ENCODE data around the gene GRK2.

Gene GRK2

GRCh38 chr11:67299471-67300191 lies 33.4 kb downstream of the GRK2 start:
- no peak for DNase-seq (ENCODE audit: low read depth)

DNA sequence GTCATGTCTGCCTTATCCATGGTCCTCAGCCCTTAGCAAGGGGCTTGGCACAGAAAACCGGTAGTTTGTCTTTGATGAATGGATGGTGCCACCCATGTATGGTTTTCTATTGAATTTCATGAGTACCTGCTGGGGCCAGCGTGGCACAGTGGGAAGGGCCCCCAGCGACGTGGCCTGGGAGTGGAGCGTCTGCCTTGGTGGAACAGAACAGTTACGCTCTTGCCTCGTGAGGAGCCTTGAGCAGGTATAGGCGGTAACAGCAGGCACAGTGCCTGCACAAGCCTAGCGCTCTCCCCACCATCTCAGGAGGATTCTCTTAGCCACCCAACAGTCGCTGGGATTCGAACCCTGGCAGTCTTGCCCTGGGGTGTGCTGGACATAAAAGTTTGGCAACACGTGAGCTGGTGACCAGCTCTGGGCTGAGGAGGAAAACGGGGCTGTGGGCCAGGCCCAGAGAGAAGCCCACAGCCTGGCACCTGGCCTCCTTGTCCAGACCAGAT lies 34.0 kb downstream of the GRK2 start:
- no peak for DNase-seq (ENCODE audit: low read depth)

- no peak for DNase-seq (ENCODE audit: low read depth)
Measured at GRCh38 chr11:67300756-67301312, 34.6 kb downstream of the GRK2 start.

DNA sequence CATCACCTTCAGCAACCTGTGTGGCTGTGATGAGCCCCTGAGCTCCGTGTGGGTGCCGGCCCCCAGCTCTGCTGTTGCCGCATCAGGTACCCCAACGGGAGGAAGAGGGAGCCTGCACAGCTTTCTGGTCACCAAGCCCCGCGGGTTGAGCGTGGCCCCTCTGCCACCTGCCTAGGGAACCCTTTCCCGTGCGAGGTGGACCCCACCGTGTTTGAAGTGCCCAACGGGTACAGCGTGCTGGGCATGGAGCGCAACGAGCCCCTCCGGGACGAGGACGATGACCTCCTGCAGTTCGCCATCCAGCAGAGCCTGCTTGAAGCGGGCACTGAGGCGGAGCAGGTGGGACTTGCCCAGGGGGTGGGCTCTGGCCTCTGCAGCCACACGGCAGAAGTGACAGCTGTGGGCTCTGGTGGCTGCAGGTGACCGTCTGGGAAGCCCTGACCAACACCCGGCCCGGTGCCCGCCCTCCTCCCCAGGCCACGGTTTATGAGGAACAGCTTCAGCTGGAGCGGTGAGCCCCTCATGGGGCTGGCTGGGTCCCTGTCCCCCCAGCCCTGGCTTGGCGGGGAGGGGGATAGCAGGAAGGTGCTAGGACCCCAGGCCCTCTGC lies 35.1 kb downstream of the GRK2 start:
- DNase-seq (ENCODE audit: low read depth) = no peak

DNA sequence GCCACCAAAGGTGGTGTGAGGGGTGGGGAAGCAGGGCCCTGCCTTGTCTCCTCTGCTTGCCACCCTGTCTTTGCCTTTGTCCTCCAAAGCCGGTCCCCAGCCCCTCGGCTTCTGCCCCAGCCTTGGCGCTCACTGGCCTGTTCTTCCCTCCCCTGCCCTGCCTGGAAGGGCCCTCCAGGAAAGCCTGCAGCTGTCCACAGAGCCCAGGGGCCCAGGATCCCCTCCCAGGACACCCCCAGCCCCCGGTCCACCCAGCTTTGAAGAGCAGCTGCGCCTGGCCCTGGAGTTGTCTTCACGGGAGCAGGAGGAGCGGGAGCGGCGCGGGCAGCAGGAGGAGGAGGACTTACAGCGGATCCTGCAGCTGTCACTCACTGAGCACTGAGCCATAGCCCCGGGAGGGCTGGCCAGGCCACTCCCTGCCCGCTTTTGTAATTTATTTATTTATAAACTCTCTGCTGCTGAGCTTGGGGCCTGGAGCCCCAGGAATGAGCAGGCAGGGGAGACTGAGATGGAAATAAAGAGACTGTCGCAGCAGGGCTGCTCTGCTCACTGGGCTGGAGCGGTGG lies 35.8 kb downstream of the GRK2 start:
- DNase-seq (ENCODE audit: low read depth) = no peak

GRCh38 chr11:67302571-67303131 lies 36.4 kb downstream of the GRK2 start:
- no peak for DNase-seq (ENCODE audit: low read depth)

GRCh38 chr11:67303132-67303834 lies 37.0 kb downstream of the GRK2 start, which contains the start of gene SSH3:
Gene SSH3 (plus strand): TSS chr11:67303530. CDS start chr11:67303626, 96 bp downstream.
- DNase-seq (ENCODE audit: low read depth) = no peak

GRCh38 chr11:67303835-67304411 lies 37.6 kb downstream of the GRK2 start:
- no peak for DNase-seq (ENCODE audit: low read depth)

GRCh38 chr11:67304511-67305113 lies 38.3 kb downstream of the GRK2 start:
- DNase-seq (ENCODE audit: low read depth) = no peak

GRCh38 chr11:67306769-67307544 lies 40.7 kb downstream of the GRK2 start:
- DNase-seq (ENCODE audit: low read depth) = no peak

- DNase-seq (ENCODE audit: low read depth) = no peak
Measured at GRCh38 chr11:67307545-67308001, 41.3 kb downstream of the GRK2 start.

GRCh38 chr11:67308031-67308866 lies 42.0 kb downstream of the GRK2 start:
- no peak for DNase-seq (ENCODE audit: low read depth)

DNA sequence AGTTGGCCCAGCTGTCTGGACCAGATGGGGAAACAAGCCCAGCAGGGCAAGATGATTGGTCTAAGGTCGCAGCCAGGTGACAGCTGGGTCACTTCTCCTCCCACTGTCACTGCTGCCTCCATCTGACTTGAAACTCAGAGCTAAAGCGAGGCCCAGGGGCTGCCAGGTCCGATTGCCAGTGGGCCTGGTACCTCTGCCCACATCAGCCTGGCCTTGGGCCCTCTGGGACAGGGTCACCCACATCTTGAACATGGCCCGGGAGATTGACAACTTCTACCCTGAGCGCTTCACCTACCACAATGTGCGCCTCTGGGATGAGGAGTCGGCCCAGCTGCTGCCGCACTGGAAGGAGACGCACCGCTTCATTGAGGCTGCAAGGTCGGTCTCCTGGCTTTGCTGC lies 42.9 kb downstream of the GRK2 start:
- DNase-seq (ENCODE audit: low read depth) = no peak

DNA sequence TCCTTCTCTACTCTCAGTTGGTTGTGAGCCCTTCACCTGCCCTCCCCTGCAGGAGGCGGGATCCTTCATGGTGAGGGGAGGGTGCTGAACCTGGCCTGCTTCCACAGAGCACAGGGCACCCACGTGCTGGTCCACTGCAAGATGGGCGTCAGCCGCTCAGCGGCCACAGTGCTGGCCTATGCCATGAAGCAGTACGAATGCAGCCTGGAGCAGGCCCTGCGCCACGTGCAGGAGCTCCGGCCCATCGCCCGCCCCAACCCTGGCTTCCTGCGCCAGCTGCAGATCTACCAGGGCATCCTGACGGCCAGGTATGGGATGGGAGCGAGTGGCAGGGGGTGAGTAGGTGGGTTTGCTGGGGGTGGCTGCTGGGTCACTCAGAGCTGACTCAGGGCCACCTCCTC lies 43.4 kb downstream of the GRK2 start:
- DNase-seq (ENCODE audit: low read depth) = no peak

DNA sequence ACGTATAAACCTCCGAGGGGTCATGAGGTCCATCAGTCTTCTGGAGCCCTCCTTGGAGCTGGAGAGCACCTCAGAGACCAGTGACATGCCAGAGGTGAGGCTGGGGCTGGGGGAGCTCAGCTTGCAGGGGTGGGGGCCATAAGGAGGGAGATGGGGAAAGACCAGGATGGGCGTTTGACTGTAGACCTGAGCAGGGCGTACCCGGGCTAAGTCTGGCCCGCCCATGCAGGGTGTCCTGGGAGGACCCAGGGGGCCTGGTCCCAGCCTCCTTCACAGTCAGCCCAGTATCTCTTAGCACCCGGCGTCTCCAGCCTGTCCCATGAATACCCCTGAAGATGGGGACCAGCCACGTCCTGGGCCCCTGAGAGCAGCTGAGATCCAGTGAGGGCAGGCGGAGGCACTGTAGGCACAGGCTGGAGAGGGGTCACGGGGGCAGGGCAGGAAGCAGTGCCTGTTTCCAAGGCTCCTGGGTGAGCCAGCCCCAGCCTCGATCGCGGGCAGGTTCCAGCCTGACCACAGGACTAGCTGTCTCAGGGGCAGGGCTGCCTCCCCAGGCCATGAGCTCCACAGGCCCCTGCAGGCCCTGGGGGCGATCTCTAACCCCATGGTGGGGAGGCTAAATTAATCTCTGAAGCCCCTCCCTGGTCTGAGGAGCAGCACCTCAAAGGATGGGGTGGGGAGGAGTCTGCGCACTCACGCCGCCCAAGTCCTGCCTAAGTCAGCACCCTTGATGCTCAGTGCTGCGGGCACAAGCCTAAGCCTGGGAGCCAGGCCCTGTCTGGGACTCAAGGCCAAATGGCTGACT lies 44.2 kb downstream of the GRK2 start:
- no peak for DNase-seq (ENCODE audit: low read depth)

DNA sequence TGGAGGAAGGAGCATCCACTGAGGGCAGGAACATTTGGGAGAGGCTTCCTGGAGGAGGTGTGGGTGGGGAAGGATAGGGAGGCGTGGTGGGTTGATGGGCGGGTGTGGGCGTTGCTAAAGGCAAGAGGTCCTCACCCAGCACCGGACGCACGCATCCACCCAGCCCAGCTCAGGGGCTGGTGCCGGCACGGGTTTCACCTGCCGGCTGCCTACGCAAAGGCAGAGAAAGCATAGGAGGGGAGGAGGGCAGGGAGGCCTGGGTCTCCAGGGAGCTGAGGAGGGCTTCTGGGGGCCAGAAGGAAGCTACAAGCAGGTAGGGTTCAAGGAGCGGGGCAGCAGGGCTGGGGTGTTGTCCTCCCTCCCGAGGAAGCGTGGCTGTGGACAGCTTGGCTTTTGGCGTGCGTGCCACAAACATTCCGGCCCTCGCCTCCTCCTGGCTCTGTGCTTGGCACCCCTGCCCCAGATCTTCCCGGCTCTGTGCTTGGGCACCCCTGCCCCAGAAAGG lies 44.8 kb downstream of the GRK2 start:
- no peak for DNase-seq (ENCODE audit: low read depth)

- DNase-seq (ENCODE audit: low read depth) = no peak
Measured at GRCh38 chr11:67311556-67312082, 45.3 kb downstream of the GRK2 start.
